ENCODE measurements around the gene NPAS3. TPM values are rescaled to one million over a fixed set of nuclear protein-coding genes. Genes with fewer than 3 reads are reported as not detected.
A peak's percentile ranks its signal among the peaks of the same experiment; 100 is the strongest.

The NPAS3 gene
- total RNA-seq, 1 donor from 2014 or later = 1.6 TPM

- DNase-seq (ENCODE audit: low spot score) = no peak
- H3K4me1 Mint-ChIP-seq (ENCODE audit: unreplicated experiment) = peaks cover 24% of the 10 kb centered on the region
These were observed 623.0 kb downstream of the NPAS3 start for GRCh38 chr14:33561488-33562175.

GRCh38 chr14:33563191-33563900 is 624.7 kb downstream of the NPAS3 start:
- Mint-ChIP-seq H3K27ac (ENCODE audit: unreplicated experiment) (no peak overlapping the region), H3K27me3 (ENCODE audit: unreplicated experiment) (no peaks in the 10 kb centered on the region)

More at GRCh38 chr14:33561488-33562175, 623.0 kb downstream of the NPAS3 start:
- Mint-ChIP-seq H3K4me3 (ENCODE audit: unreplicated experiment) (no peak overlapping the region), H3K27ac (ENCODE audit: unreplicated experiment) (no peak overlapping the region), H3K27me3 (ENCODE audit: unreplicated experiment) (no peaks in the 10 kb centered on the region), H3K36me3 (ENCODE audit: low read depth, unreplicated experiment) (no peaks in the 10 kb centered on the region), H3K9me3 (ENCODE audit: unreplicated experiment) (no peaks in the 10 kb centered on the region)
- TF ChIP-seq, protein P1, sequence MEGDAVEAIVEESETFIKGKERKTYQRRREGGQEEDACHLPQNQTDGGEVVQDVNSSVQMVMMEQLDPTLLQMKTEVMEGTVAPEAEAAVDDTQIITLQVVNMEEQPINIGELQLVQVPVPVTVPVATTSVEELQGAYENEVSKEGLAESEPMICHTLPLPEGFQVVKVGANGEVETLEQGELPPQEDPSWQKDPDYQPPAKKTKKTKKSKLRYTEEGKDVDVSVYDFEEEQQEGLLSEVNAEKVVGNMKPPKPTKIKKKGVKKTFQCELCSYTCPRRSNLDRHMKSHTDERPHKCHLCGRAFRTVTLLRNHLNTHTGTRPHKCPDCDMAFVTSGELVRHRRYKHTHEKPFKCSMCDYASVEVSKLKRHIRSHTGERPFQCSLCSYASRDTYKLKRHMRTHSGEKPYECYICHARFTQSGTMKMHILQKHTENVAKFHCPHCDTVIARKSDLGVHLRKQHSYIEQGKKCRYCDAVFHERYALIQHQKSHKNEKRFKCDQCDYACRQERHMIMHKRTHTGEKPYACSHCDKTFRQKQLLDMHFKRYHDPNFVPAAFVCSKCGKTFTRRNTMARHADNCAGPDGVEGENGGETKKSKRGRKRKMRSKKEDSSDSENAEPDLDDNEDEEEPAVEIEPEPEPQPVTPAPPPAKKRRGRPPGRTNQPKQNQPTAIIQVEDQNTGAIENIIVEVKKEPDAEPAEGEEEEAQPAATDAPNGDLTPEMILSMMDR (IDR thresholded peaks at IDR 0.05; ENCODE audit: unreplicated experiment) = no peak

GRCh38 chr14:33563901-33564197 is 625.2 kb downstream of the NPAS3 start:
- peak overlapping the region; percentile 92 for H3K27ac Mint-ChIP-seq (ENCODE audit: unreplicated experiment)
- no peak overlapping the region for H3K4me3 Mint-ChIP-seq (ENCODE audit: unreplicated experiment)
- TF ChIP-seq, protein P1 (IDR thresholded peaks at IDR 0.05; ENCODE audit: unreplicated experiment) = no peak
- no peak for DNase-seq (ENCODE audit: low spot score)
- H3K27me3 Mint-ChIP-seq (ENCODE audit: unreplicated experiment) = no peaks in the 10 kb centered on the region
- no peaks in the 10 kb centered on the region for H3K9me3 Mint-ChIP-seq (ENCODE audit: unreplicated experiment)
- H3K4me1 Mint-ChIP-seq (ENCODE audit: unreplicated experiment) = peaks cover 31% of the 10 kb centered on the region
- H3K36me3 Mint-ChIP-seq (ENCODE audit: low read depth, unreplicated experiment) = no peaks in the 10 kb centered on the region

More at GRCh38 chr14:33563191-33563900, 624.7 kb downstream of the NPAS3 start:
- Mint-ChIP-seq H3K9me3 (ENCODE audit: unreplicated experiment) (no peaks in the 10 kb centered on the region), H3K4me1 (ENCODE audit: unreplicated experiment) (peaks cover 31% of the 10 kb centered on the region), H3K36me3 (ENCODE audit: low read depth, unreplicated experiment) (no peaks in the 10 kb centered on the region), H3K4me3 (ENCODE audit: unreplicated experiment) (no peak overlapping the region)
- TF ChIP-seq, protein P1 (IDR thresholded peaks at IDR 0.05; ENCODE audit: unreplicated experiment) = no peak
- no peak for DNase-seq (ENCODE audit: low spot score)

GRCh38 chr14:33564774-33565630 is 626.3 kb downstream of the NPAS3 start:
- Mint-ChIP-seq H3K4me3 (ENCODE audit: unreplicated experiment) (no peak overlapping the region), H3K27ac (ENCODE audit: unreplicated experiment) (peak overlapping the region; percentile 92), H3K27me3 (ENCODE audit: unreplicated experiment) (no peaks in the 10 kb centered on the region), H3K4me1 (ENCODE audit: unreplicated experiment) (peaks cover 36% of the 10 kb centered on the region), H3K36me3 (ENCODE audit: low read depth, unreplicated experiment) (no peaks in the 10 kb centered on the region), H3K9me3 (ENCODE audit: unreplicated experiment) (no peaks in the 10 kb centered on the region)
- TF ChIP-seq, protein P1 (IDR thresholded peaks at IDR 0.05; ENCODE audit: unreplicated experiment) = no peak
- DNase-seq (ENCODE audit: low spot score) = peak; percentile 7
